ENCODE data around the gene CBLC. TPM values are rescaled to one million over a fixed set of nuclear protein-coding genes. Genes with fewer than 3 reads are reported as not detected.

CBLC gene
- total and polyA plus RNA-seq, 2 experiments from 2014 or later: not detected

- TF ChIP-seq EZH2 (IDR thresholded peaks at IDR 0.05; ENCODE audit: insufficient read depth, poor library complexity, severe bottlenecking): no peak
- TF ChIP-seq EZH2phosphoT487 (IDR thresholded peaks at IDR 0.05; ENCODE audit: insufficient read depth, low read depth): no peak
- Histone ChIP-seq H3K79me2 (ENCODE audit: insufficient read depth) (no peaks in the 10 kb centered on the region), H3K27ac (no peak overlapping the region), H3K4me1 (ENCODE audit: insufficient read depth) (no peaks in the 10 kb centered on the region), H3K27me3 (replicated peaks; ENCODE audit: insufficient read depth) (no peaks in the 10 kb centered on the region; the same call in 1 of the 2 replicates), H3K4me2 (ENCODE audit: unreplicated experiment) (no peak overlapping the region), H3F3A (ENCODE audit: insufficient read depth) (no peaks in the 10 kb centered on the region), H4K20me1 (ENCODE audit: insufficient read depth) (no peaks in the 10 kb centered on the region), H3K9ac (no peak overlapping the region), H3K4me3 (no peak overlapping the region), H3K9me2 (ENCODE audit: insufficient read depth) (no peaks in the 10 kb centered on the region), H3K36me3 (ENCODE audit: low read depth) (no peaks in the 10 kb centered on the region), H2AFZ (no peak overlapping the region), H3K9me3 (ENCODE audit: low read depth) (no peaks in the 10 kb centered on the region)
- no peak for DNase-seq
- 86 to 87% methylated on average over 2 of the region's 2 CpGs for WGBS, 2 experiments (ENCODE audit: low coverage in 1 of 2, low lambda C conversion rate in 2 of 2, missing lambda C conversion rate in 2 of 2)
- in situ Hi-C loops (cut with MboI): loop anchor here (10.0 kb wide), 1 partner anchor 274 kb away; no protein-coding TSS in a partner anchor
These were observed 61.6 kb downstream of the CBLC start for GRCh38 chr19:44839276-44839675.

DNA sequence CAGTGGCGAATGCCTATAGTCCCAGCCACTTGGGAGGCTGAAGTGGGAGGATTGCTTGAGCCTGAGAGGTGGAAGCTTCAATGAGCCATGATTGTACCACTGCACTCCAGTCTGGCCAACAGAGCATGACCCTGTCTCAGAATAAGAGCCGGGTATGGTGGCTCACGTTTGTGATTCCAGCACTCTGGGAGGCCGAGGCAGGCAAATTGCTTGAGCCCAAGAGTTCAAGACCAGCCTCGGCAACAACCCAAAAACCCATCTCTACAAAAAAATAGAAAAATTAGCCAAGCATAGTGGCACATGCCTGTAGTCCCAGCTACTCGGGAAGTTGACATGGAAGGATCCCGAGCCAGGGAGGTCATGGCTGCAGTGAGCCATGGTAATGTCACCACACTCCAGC lies 63.1 kb downstream of the CBLC start:
- Histone ChIP-seq H3K27ac (no peak overlapping the region), H3K4me3 (no peak overlapping the region), H3K4me1 (ENCODE audit: insufficient read depth) (peaks cover 5% of the 10 kb centered on the region; the same call in 1 of the 2 replicates), H3K36me3 (ENCODE audit: low read depth) (no peaks in the 10 kb centered on the region), H3K9ac (no peak overlapping the region), H3K9me2 (ENCODE audit: insufficient read depth) (no peaks in the 10 kb centered on the region), H3K79me2 (ENCODE audit: insufficient read depth) (no peaks in the 10 kb centered on the region), H3K27me3 (replicated peaks; ENCODE audit: insufficient read depth) (no peaks in the 10 kb centered on the region; the same call in 1 of the 2 replicates), H3K4me2 (ENCODE audit: unreplicated experiment) (no peak overlapping the region), H3F3A (ENCODE audit: insufficient read depth) (no peaks in the 10 kb centered on the region), H4K20me1 (ENCODE audit: insufficient read depth) (no peaks in the 10 kb centered on the region), H3K9me3 (ENCODE audit: low read depth) (no peaks in the 10 kb centered on the region), H2AFZ (no peak overlapping the region)
- no peak for TF ChIP-seq EZH2 (IDR thresholded peaks at IDR 0.05; ENCODE audit: insufficient read depth, poor library complexity, severe bottlenecking)
- WGBS, 2 experiments (ENCODE audit: low coverage in 1 of 2, low lambda C conversion rate in 2 of 2, missing lambda C conversion rate in 2 of 2): 64 to 70% methylated on average over 6 to 7 of the region's 7 CpGs
- in situ Hi-C loops (cut with MboI): no loop called here
- no peak for DNase-seq

- Histone ChIP-seq H3K9me2 (ENCODE audit: insufficient read depth) (no peaks in the 10 kb centered on the region), H3K79me2 (ENCODE audit: insufficient read depth) (peaks cover under 1% of the 10 kb centered on the region; the same call in 1 of the 2 replicates), H3K4me1 (ENCODE audit: insufficient read depth) (peaks cover 5% of the 10 kb centered on the region; the same call in 1 of the 2 replicates), H3K36me3 (ENCODE audit: low read depth) (no peaks in the 10 kb centered on the region), H2AFZ (no peak overlapping the region), H4K20me1 (ENCODE audit: insufficient read depth) (no peaks in the 10 kb centered on the region), H3K27ac (no peak overlapping the region), H3K4me3 (no peak overlapping the region), H3K9ac (no peak overlapping the region), H3K9me3 (ENCODE audit: low read depth) (no peaks in the 10 kb centered on the region), H3K4me2 (ENCODE audit: unreplicated experiment) (no peak overlapping the region), H3F3A (ENCODE audit: insufficient read depth) (no peaks in the 10 kb centered on the region), H3K27me3 (replicated peaks; ENCODE audit: insufficient read depth) (no peaks in the 10 kb centered on the region; the same call in 1 of the 2 replicates)
- DNase-seq: no peak
- 67 to 77% methylated on average over 3 of the region's 3 CpGs for WGBS, 2 experiments (ENCODE audit: low coverage in 1 of 2, low lambda C conversion rate in 2 of 2, missing lambda C conversion rate in 2 of 2)
- TF ChIP-seq EZH2phosphoT487 (IDR thresholded peaks at IDR 0.05; ENCODE audit: insufficient read depth, low read depth): no peak
- no peak for TF ChIP-seq EZH2 (IDR thresholded peaks at IDR 0.05; ENCODE audit: insufficient read depth, poor library complexity, severe bottlenecking)
- in situ Hi-C loops (cut with MboI): no loop called here
These were observed 63.5 kb downstream of the CBLC start for GRCh38 chr19:44841231-44841630.

DNA sequence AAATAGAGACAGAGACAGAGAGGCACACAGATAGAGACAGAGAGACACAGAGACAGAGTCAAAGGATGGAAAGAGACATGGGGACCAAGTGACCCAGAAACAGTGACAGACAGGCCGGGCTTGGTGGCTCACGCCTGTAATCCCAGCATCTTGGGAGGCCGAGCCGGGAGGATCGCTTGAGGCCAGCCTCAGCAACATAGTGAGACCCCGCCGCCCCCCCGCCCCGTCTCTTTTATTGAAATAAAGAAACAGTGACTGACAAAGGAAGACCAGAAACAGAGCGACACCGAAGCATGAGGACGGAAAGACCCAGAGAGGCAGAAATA lies 67.6 kb downstream of the CBLC start:
- Histone ChIP-seq H3F3A (ENCODE audit: insufficient read depth) (peaks cover 14% of the 10 kb centered on the region), H4K20me1 (ENCODE audit: insufficient read depth) (no peaks in the 10 kb centered on the region), H3K4me3 (peak overlapping the region; percentile 76), H3K36me3 (ENCODE audit: low read depth) (no peaks in the 10 kb centered on the region), H3K27me3 (replicated peaks; ENCODE audit: insufficient read depth) (no peaks in the 10 kb centered on the region), H3K4me2 (ENCODE audit: unreplicated experiment) (peak overlapping the region; percentile 85), H2AFZ (peak overlapping the region; percentile 87), H3K9me3 (ENCODE audit: low read depth) (no peaks in the 10 kb centered on the region), H3K9me2 (ENCODE audit: insufficient read depth) (no peaks in the 10 kb centered on the region), H3K9ac (peak overlapping the region; percentile 67), H3K79me2 (ENCODE audit: insufficient read depth) (peaks cover 40% of the 10 kb centered on the region), H3K27ac (peak overlapping the region; percentile 20), H3K4me1 (ENCODE audit: insufficient read depth) (peaks cover 17% of the 10 kb centered on the region; the same call in 1 of the 2 replicates)
- TF ChIP-seq EZH2 (IDR thresholded peaks at IDR 0.05; ENCODE audit: insufficient read depth, poor library complexity, severe bottlenecking) (no peak), EZH2phosphoT487 (IDR thresholded peaks at IDR 0.05; ENCODE audit: insufficient read depth, low read depth) (no peak)
- 7 to 10% methylated on average over 12 of the region's 12 CpGs for WGBS, 2 experiments (ENCODE audit: low coverage in 1 of 2, low lambda C conversion rate in 2 of 2, missing lambda C conversion rate in 2 of 2)
- no peak for DNase-seq
- in situ Hi-C loops (cut with MboI): no loop called here
